ENCODE data around the gene PALLD.

DNA sequence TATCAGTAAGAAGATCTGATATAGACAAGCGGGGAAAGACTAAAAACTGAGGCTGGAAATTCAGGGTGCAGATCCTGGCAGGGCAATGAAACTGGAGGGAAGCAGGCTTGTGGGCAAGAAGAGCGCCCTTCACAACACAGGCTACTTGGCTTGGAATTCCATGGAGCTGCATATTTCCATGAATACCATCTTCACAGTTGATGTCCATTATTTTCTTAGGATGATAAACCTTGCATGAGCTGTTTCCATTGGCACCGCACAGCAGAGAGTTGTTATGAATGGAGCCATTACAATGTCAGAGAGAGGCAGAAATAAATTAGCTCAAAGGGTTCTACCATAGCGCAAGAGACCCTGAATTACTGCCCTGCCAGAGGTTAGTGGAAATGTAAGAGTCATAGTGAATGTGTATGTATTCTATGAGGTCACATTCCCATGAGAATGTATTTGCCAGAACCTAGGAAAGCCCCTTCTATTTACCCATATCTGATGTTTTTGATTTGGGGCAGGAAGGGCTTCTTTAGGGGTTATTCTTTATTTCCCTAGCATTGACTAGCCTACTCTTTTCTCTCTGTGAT is 215.6 kb downstream of the PALLD start:
- TF ChIP-seq, protein P1, sequence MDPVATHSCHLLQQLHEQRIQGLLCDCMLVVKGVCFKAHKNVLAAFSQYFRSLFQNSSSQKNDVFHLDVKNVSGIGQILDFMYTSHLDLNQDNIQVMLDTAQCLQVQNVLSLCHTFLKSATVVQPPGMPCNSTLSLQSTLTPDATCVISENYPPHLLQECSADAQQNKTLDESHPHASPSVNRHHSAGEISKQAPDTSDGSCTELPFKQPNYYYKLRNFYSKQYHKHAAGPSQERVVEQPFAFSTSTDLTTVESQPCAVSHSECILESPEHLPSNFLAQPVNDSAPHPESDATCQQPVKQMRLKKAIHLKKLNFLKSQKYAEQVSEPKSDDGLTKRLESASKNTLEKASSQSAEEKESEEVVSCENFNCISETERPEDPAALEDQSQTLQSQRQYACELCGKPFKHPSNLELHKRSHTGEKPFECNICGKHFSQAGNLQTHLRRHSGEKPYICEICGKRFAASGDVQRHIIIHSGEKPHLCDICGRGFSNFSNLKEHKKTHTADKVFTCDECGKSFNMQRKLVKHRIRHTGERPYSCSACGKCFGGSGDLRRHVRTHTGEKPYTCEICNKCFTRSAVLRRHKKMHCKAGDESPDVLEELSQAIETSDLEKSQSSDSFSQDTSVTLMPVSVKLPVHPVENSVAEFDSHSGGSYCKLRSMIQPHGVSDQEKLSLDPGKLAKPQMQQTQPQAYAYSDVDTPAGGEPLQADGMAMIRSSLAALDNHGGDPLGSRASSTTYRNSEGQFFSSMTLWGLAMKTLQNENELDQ (CRISPR knock-in tag; IDR thresholded peaks at IDR 0.05; ENCODE audit: borderline replicate concordance): no peak
- TF ChIP-seq, protein P2, sequence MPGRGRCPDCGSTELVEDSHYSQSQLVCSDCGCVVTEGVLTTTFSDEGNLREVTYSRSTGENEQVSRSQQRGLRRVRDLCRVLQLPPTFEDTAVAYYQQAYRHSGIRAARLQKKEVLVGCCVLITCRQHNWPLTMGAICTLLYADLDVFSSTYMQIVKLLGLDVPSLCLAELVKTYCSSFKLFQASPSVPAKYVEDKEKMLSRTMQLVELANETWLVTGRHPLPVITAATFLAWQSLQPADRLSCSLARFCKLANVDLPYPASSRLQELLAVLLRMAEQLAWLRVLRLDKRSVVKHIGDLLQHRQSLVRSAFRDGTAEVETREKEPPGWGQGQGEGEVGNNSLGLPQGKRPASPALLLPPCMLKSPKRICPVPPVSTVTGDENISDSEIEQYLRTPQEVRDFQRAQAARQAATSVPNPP (CRISPR knock-in tag; IDR thresholded peaks at IDR 0.05): no peak
- TF ChIP-seq ZBTB21 (CRISPR knock-in tag; IDR thresholded peaks at IDR 0.05): no peak
- no peak for TF ChIP-seq MYC (CRISPR knock-in tag; IDR thresholded peaks at IDR 0.05; ENCODE audit: borderline replicate concordance)
- TF ChIP-seq HNRNPK (IDR thresholded peaks at IDR 0.05; ENCODE audit: low read depth, low read length, poor library complexity, severe bottlenecking): no peak
